Activated CD4-positive, alpha-beta T cell treated with anti-CD3 and anti-CD28 coated beads, Interleukin-2, amount 10 ng/mL, durations not matched to agents 7 days and 5 days (primary cell): Measurements from ENCODE around the gene TSPEAR. TPM values are rescaled to one million over a fixed set of nuclear protein-coding genes. Genes with fewer than 3 reads are reported as not detected.
"Not testable (repeated sequence)": the region's sequence is repeated elsewhere in the genome, so short reads cannot be mapped to it uniquely, and the experiment has no call there.

Experiments used
- CTCF ChIA-PET: fragments of 350-600 bp; sonication (Branson Sonifier 250); formaldehyde crosslinking; loops from one replicate; lab custom pipeline; 2021; ENCODE audit warnings: antibody characterized with exemption; lab: Charles Lee
- POLR2A ChIA-PET: fragments of 350-600 bp; sonication (Branson Sonifier 250); formaldehyde crosslinking; loops from one replicate; lab custom pipeline; 2021; ENCODE audit warnings: antibody characterized with exemption; lab: Charles Lee
- DNase-seq: peaks from one replicate; pipeline ENCODE4 v3.0.0-alpha.2; 2020
- H3K27ac Mint-ChIP-seq: one replicate; pipeline ENCODE4 v1.8.0; 2021; ENCODE audit warnings: mild to moderate bottlenecking, moderate library complexity, mixed read lengths
- H3K27me3 Mint-ChIP-seq: one replicate; pipeline ENCODE4 v1.8.0; 2021; ENCODE audit warnings: mixed read lengths
- H3K36me3 Mint-ChIP-seq: one replicate; pipeline ENCODE4 v1.8.0; 2021; ENCODE audit warnings: low read depth, mixed read lengths
- H3K4me1 Mint-ChIP-seq: one replicate; pipeline ENCODE4 v1.8.0; 2021; ENCODE audit warnings: mixed read lengths
- H3K4me3 Mint-ChIP-seq: one replicate; pipeline ENCODE4 v1.8.0; 2021; ENCODE audit warnings: mild to moderate bottlenecking, moderate library complexity, mixed read lengths
- H3K9me3 Mint-ChIP-seq: one replicate; pipeline ENCODE4 v1.8.0; 2021; ENCODE audit warnings: mixed read lengths
- total RNA-seq, 2 experiments: library from RNA; stranded (reverse); gene quantifications; one replicate each; pipeline ENCODE4 v1.2.3, GENCODE V29; 2021

Gene TSPEAR
- total RNA-seq, 2 experiments from 2014 or later: not detected

GRCh38 chr21:44485254-44485793, 226.0 kb downstream of the TSPEAR start:
- peaks cover 3% of the 10 kb centered on the region for H3K27me3 Mint-ChIP-seq
- peaks cover 6% of the 10 kb centered on the region for H3K4me1 Mint-ChIP-seq
- peaks cover 2% of the 10 kb centered on the region for H3K9me3 Mint-ChIP-seq
- ChIA-PET POLR2A (no interaction called here), CTCF (no interaction called here)
- H3K4me3 Mint-ChIP-seq: peak overlapping the region; percentile 27
- peak; percentile 14 for DNase-seq
- no peak overlapping the region for H3K27ac Mint-ChIP-seq
- H3K36me3 Mint-ChIP-seq: no peaks in the 10 kb centered on the region

GRCh38 chr21:44484498-44485253, 226.7 kb downstream of the TSPEAR start:
- H3K27ac Mint-ChIP-seq: no peak overlapping the region

GRCh38 chr21:44483288-44484237, 227.8 kb downstream of the TSPEAR start:
- no peak overlapping the region for H3K27ac Mint-ChIP-seq
- H3K36me3 Mint-ChIP-seq: no peaks in the 10 kb centered on the region
- peaks cover 2% of the 10 kb centered on the region for H3K9me3 Mint-ChIP-seq
- peaks cover 3% of the 10 kb centered on the region for H3K27me3 Mint-ChIP-seq
- peaks cover 12% of the 10 kb centered on the region for H3K4me1 Mint-ChIP-seq
- H3K4me3 Mint-ChIP-seq: no peak overlapping the region
- CTCF ChIA-PET: interaction anchor here (0.8 to 1.5 kb wide), 2 partner anchors 27 to 67 kb away, joined by 3 read pairs; no protein-coding TSS in a partner anchor
- POLR2A ChIA-PET: no interaction called here
- no peak for DNase-seq

More at GRCh38 chr21:44484498-44485253, 226.7 kb downstream of the TSPEAR start:
- POLR2A ChIA-PET: no interaction called here
- no peaks in the 10 kb centered on the region for H3K36me3 Mint-ChIP-seq
- peaks cover 6% of the 10 kb centered on the region for H3K4me1 Mint-ChIP-seq
- peaks cover 2% of the 10 kb centered on the region for H3K9me3 Mint-ChIP-seq
- CTCF ChIA-PET: interaction anchor here (1.5 kb wide), 1 partner anchor 65 kb away, joined by 3 read pairs; no protein-coding TSS in a partner anchor
- peaks cover 3% of the 10 kb centered on the region for H3K27me3 Mint-ChIP-seq
- DNase-seq: no peak
- H3K4me3 Mint-ChIP-seq: no peak overlapping the region

GRCh38 chr21:44482581-44483287, 228.6 kb downstream of the TSPEAR start:
- CTCF ChIA-PET: interaction anchor here (0.8 kb wide), 1 partner anchor 26 kb away, joined by 3 read pairs; no protein-coding TSS in a partner anchor
- H3K9me3 Mint-ChIP-seq: peaks cover under 1% of the 10 kb centered on the region

GRCh38 chr21:44480200-44481053, 230.9 kb downstream of the TSPEAR start:
- H3K27ac Mint-ChIP-seq: no peak overlapping the region
- H3K4me3 Mint-ChIP-seq: no peak overlapping the region
- POLR2A ChIA-PET: no interaction called here
- no peaks in the 10 kb centered on the region for H3K9me3 Mint-ChIP-seq
- DNase-seq: no peak
- H3K36me3 Mint-ChIP-seq: no peaks in the 10 kb centered on the region
- CTCF ChIA-PET: interaction anchor here (0.9 kb wide), 2 partner anchors 86 to 140 kb away, joined by 3 read pairs; no protein-coding TSS in a partner anchor
- H3K27me3 Mint-ChIP-seq: peaks cover 1% of the 10 kb centered on the region
- peaks cover 8% of the 10 kb centered on the region for H3K4me1 Mint-ChIP-seq

More at GRCh38 chr21:44482581-44483287, 228.6 kb downstream of the TSPEAR start:
- POLR2A ChIA-PET: no interaction called here
- peaks cover 12% of the 10 kb centered on the region for H3K4me1 Mint-ChIP-seq
- no peaks in the 10 kb centered on the region for H3K36me3 Mint-ChIP-seq
- H3K27me3 Mint-ChIP-seq: peaks cover 2% of the 10 kb centered on the region
- no peak overlapping the region for H3K4me3 Mint-ChIP-seq
- no peak for DNase-seq
- H3K27ac Mint-ChIP-seq: no peak overlapping the region

GRCh38 chr21:44479556-44480199, 231.7 kb downstream of the TSPEAR start:
- H3K36me3 Mint-ChIP-seq, H3K27me3 Mint-ChIP-seq, POLR2A ChIA-PET, H3K4me1 Mint-ChIP-seq, H3K27ac Mint-ChIP-seq, H3K9me3 Mint-ChIP-seq, H3K4me3 Mint-ChIP-seq: not testable (repeated sequence)
- CTCF ChIA-PET: interaction anchor here (0.9 kb wide), 1 partner anchor 85 kb away, joined by 3 read pairs; no protein-coding TSS in a partner anchor
- DNase-seq: peak; percentile 55

- Mint-ChIP-seq H3K27me3 (no peaks in the 10 kb centered on the region), H3K36me3 (no peaks in the 10 kb centered on the region), H3K4me3 (no peak overlapping the region), H3K9me3 (no peaks in the 10 kb centered on the region), H3K27ac (no peak overlapping the region), H3K4me1 (peaks cover 6% of the 10 kb centered on the region)
- no peak for DNase-seq
- ChIA-PET CTCF (no interaction called here), POLR2A (no interaction called here)
Measured at GRCh38 chr21:44478801-44479167, 232.6 kb downstream of the TSPEAR start.

GRCh38 chr21:44478124-44478800, 233.1 kb downstream of the TSPEAR start:
- Mint-ChIP-seq H3K27ac (no peak overlapping the region), H3K36me3 (no peaks in the 10 kb centered on the region), H3K4me3 (no peak overlapping the region), H3K27me3 (no peaks in the 10 kb centered on the region), H3K9me3 (no peaks in the 10 kb centered on the region), H3K4me1 (peaks cover 6% of the 10 kb centered on the region)
- CTCF ChIA-PET: no interaction called here
- no peak for DNase-seq
- POLR2A ChIA-PET: no interaction called here

- H3K4me1 Mint-ChIP-seq: peaks cover 6% of the 10 kb centered on the region
- POLR2A ChIA-PET: no interaction called here
- no peak for DNase-seq
- H3K27ac Mint-ChIP-seq: no peak overlapping the region
- CTCF ChIA-PET: no interaction called here
- no peaks in the 10 kb centered on the region for H3K36me3 Mint-ChIP-seq
- H3K27me3 Mint-ChIP-seq: no peaks in the 10 kb centered on the region
- no peak overlapping the region for H3K4me3 Mint-ChIP-seq
- no peaks in the 10 kb centered on the region for H3K9me3 Mint-ChIP-seq
Measured at GRCh38 chr21:44477712-44478111, 233.7 kb downstream of the TSPEAR start.

- no peak for DNase-seq
- H3K36me3 Mint-ChIP-seq: no peaks in the 10 kb centered on the region
- H3K27me3 Mint-ChIP-seq: no peaks in the 10 kb centered on the region
- ChIA-PET POLR2A (no interaction called here), CTCF (no interaction called here)
- H3K4me1 Mint-ChIP-seq: peaks cover 6% of the 10 kb centered on the region
- H3K27ac Mint-ChIP-seq: no peak overlapping the region
- H3K9me3 Mint-ChIP-seq: no peaks in the 10 kb centered on the region
- H3K4me3 Mint-ChIP-seq: no peak overlapping the region
Measured at GRCh38 chr21:44477131-44477530, 234.2 kb downstream of the TSPEAR start.
